HepG2 (cell line): Measurements from ENCODE around the gene PLA2G2A.
"Not testable (repeated sequence)": the region's sequence is repeated elsewhere in the genome, so short reads cannot be mapped to it uniquely, and the experiment has no call there.

Experiments used
- CBX5 ChIP-seq: sonication (generic); formaldehyde crosslinking; IDR thresholded peaks from 2 replicates; pipeline ENCODE4 v1.4.0; 2020; ENCODE audit warnings: missing genetic modification reagents, borderline replicate concordance
- CEBPZ ChIP-seq: IDR thresholded peaks from 2 replicates; pipeline ENCODE4 v1.6.1; 2012; ENCODE audit warnings: low read length, improper control_type of control experiment
- CTCF ChIP-seq: sonication (generic); formaldehyde crosslinking; IDR thresholded peaks from 2 replicates; pipeline ENCODE4 v1.5.0; 2020; ENCODE audit warnings: mild to moderate bottlenecking, missing genetic modification reagents, moderate library complexity
- FOXK1 ChIP-seq: sonication (generic); formaldehyde crosslinking; IDR thresholded peaks from 2 replicates; pipeline ENCODE4 v1.4.0; 2020; ENCODE audit warnings: low read depth, missing genetic modification reagents, borderline replicate concordance
- JUNB ChIP-seq: sonication (generic); formaldehyde crosslinking; IDR thresholded peaks from 2 replicates; pipeline ENCODE4 v1.8.0; 2022; ENCODE audit warnings: missing genetic modification reagents, mild to moderate bottlenecking, borderline replicate concordance
- KLF13 ChIP-seq: sonication (generic); formaldehyde crosslinking; IDR thresholded peaks from 2 replicates; pipeline ENCODE4 v1.4.0; 2020; ENCODE audit warnings: mild to moderate bottlenecking, missing genetic modification reagents
- KLF6 ChIP-seq: IDR thresholded peaks from 2 replicates; pipeline ENCODE4 v1.8.0; 2016; ENCODE audit warnings: missing biosample characterization, missing genetic modification reagents
- ZSCAN29 ChIP-seq: sonication (generic); formaldehyde crosslinking; conservative IDR thresholded peaks from 2 replicates; pipeline ENCODE4 v1.4.0; 2020; ENCODE audit warnings: mild to moderate bottlenecking, missing genetic modification reagents
- TF ChIP-seq, protein P1 (sequence below), 2 experiments: fragments of 450-650 bp in 1 of 2; sonication (generic) in 1 of 2; formaldehyde crosslinking in 1 of 2; IDR thresholded peaks; 2 replicates each; pipeline versions ENCODE4 v1.6.1 to v1.8.0; 2016 to 2022; ENCODE audit warnings: antibody characterized with exemption in 1 of 2, mild to moderate bottlenecking in 1 of 2, missing genetic modification reagents in 1 of 2

DNA sequence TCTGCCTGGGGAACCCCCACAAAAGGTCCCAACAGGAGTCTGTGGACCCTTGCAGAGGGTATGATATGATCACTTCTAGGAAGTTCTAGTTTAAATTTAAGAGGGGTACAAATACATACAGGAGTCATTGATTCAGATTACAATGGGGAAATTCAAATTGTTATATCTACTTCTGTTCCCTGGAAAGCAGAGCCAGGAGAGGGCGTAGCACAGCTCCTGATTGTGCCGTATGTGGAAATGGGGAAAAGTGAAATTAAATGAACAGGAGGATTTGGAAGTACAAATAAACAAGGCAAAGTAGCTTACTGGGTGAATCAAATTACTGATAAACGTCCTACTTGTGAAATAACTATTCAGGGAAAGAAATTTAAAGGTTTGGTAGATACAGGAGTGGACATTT, 19.4 kb upstream of the PLA2G2A start:
- TF ChIP-seq CTCF (CRISPR knock-in tag); JUNB (CRISPR knock-in tag); CBX5 (CRISPR knock-in tag); FOXK1; CEBPZ; KLF13; KLF6 (CRISPR knock-in tag); ZSCAN29 (CRISPR knock-in tag): not testable (repeated sequence)
- TF ChIP-seq, protein P1, sequence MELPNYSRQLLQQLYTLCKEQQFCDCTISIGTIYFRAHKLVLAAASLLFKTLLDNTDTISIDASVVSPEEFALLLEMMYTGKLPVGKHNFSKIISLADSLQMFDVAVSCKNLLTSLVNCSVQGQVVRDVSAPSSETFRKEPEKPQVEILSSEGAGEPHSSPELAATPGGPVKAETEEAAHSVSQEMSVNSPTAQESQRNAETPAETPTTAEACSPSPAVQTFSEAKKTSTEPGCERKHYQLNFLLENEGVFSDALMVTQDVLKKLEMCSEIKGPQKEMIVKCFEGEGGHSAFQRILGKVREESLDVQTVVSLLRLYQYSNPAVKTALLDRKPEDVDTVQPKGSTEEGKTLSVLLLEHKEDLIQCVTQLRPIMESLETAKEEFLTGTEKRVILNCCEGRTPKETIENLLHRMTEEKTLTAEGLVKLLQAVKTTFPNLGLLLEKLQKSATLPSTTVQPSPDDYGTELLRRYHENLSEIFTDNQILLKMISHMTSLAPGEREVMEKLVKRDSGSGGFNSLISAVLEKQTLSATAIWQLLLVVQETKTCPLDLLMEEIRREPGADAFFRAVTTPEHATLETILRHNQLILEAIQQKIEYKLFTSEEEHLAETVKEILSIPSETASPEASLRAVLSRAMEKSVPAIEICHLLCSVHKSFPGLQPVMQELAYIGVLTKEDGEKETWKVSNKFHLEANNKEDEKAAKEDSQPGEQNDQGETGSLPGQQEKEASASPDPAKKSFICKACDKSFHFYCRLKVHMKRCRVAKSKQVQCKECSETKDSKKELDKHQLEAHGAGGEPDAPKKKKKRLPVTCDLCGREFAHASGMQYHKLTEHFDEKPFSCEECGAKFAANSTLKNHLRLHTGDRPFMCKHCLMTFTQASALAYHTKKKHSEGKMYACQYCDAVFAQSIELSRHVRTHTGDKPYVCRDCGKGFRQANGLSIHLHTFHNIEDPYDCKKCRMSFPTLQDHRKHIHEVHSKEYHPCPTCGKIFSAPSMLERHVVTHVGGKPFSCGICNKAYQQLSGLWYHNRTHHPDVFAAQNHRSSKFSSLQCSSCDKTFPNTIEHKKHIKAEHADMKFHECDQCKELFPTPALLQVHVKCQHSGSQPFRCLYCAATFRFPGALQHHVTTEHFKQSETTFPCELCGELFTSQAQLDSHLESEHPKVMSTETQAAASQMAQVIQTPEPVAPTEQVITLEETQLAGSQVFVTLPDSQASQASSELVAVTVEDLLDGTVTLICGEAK (IDR thresholded peaks at IDR 0.05), result not testable (repeated sequence)
- TF ChIP-seq, protein P1 (CRISPR knock-in tag; IDR thresholded peaks at IDR 0.05), result not testable (repeated sequence)
